ENCODE results near the gene APLP2.

The APLP2 gene

DNA sequence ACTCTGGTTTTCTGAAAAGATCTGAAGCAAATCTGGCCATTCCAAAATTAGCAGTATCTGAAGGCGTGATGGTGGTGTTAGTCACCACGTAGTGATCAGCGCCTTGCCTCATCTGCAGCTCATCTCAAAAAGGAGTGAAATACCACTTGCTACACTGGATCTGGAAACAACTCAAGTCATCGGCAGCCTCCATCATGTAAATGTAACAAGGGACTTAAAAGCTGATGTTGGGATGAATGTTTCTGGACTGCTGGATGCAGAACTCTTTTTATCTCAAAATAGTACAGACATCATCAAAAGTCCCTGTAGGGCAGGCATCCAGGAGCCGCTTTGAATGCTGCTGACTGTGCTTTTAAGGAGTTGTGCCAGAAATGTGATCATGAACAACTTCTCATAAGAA lies 14.1 kb upstream of the APLP2 start:
- DNase-seq (ENCODE audit: low spot score) = no peak

DNA sequence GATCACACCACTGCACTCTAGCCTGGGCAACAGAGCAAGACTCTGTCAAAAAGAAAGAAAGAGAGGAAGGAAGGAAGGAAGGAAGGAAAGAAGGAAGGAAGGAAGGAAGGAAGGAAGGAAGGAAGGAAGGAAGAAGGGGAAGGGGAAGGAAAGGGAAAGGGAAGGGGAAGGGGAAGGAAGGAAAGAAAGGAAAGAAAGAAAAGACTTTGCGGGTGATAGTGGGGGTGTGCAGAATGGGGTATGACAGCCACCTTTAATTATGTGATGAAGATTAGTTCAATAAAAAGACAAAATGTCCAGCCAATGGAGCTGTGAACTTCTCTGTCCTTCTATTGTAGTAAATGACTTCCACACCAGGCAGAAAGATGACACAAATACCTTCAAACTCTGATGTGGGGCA lies 8.7 kb upstream of the APLP2 start:
- DNase-seq (ENCODE audit: low spot score) = no peak

DNA sequence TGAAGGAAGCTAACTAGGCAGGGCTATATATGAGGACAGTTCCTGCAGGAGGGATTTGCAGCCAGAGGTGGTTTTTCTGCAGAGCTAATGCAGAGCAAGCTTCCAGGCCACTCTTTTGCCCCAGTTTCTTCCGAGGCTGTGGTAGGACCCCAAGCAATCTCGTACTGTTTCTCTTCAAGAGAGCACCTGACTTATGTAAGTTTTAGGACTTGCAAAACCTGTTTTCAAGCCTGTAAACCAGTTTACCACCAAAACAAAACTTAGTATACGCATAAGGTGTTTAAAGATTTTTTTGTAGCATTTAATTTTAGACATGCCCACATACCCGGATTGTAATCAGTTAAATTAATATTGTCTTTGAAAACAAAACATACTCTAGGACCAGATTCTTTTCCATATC lies 7.7 kb upstream of the APLP2 start:
- DNase-seq (ENCODE audit: low spot score) = no peak

DNA sequence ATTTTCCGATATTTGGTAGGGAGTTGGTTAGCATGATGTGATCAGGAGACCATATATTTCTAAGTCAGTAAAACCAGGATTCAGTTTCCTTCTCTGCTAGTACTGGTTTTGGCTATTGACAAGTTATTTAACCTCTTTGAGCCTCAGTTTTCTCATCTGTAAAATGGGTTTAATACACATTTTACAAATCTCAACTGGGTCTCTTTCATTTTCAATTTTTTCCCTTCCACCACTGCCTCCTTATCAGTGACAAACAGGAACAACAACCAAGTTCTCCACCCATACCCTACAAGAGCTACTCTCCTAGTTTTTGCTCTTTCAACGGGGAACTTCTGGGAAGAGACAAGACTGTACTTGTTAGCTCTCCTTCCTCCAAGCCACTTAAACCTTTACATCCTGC lies 6.2 kb upstream of the APLP2 start:
- no peak for DNase-seq (ENCODE audit: low spot score)

DNA sequence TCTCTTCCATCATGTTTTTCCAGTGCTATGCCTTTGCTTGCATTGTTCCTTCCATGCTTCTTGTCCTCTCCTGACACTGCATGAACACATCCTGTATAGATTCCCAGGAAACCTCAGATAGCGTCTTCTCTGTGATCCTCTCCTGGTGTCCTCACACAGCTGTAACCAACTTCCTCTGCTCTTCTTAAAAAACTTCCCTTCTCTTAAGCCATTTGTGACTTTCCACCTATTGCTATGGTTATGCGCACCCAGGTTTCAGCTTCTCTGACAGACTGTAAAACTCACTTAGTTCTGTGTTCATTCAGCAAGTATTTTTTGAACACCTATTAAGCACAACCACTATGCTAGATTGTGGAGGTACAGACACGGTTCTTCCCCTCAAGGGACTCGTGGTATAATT lies 5.1 kb upstream of the APLP2 start:
- no peak for DNase-seq (ENCODE audit: low spot score)

DNA sequence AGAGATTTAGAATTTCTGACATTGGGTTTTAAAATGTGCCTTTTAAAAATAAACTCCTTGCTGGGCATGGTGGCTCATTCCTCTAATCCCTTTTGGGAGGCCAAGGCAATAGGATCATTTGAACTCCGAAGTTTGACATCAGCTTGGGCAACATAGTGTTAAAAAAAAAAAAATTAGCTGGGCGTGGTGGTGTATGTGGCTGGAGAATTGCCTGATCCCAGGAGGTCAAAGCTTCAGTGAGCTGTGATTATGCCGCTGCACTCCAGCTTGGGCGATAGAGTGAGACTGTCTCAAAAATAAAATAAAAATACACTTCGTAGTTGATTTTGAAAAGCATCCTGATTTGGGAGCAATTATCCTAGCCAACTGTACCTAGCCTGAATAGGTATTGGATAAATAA lies 3.4 kb upstream of the APLP2 start:
- DNase-seq (ENCODE audit: low spot score) = no peak

DNA sequence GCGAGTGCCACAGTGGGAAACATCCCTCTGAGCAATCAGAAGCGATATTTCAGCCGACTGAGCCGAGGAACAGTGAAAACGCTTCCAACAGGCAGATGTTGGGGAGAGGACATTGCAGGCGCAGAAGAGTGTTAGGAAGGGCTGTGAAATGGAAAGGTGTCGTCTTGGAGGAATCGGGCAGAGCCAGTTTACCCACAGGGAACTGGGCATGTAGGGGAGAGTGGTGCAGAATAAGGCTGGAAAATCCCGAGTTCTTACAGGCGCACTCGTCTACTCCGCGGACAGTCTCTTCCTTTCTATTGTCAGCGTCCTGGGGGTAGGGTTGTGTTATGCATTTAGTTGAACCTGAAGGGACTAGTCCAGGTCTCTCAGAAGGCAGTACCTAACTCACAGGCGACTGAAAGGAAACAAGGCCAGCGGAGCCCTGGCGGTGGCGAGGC lies 1.1 kb upstream of the APLP2 start:
- DNase-seq (ENCODE audit: low spot score) = peak; percentile 15

DNA sequence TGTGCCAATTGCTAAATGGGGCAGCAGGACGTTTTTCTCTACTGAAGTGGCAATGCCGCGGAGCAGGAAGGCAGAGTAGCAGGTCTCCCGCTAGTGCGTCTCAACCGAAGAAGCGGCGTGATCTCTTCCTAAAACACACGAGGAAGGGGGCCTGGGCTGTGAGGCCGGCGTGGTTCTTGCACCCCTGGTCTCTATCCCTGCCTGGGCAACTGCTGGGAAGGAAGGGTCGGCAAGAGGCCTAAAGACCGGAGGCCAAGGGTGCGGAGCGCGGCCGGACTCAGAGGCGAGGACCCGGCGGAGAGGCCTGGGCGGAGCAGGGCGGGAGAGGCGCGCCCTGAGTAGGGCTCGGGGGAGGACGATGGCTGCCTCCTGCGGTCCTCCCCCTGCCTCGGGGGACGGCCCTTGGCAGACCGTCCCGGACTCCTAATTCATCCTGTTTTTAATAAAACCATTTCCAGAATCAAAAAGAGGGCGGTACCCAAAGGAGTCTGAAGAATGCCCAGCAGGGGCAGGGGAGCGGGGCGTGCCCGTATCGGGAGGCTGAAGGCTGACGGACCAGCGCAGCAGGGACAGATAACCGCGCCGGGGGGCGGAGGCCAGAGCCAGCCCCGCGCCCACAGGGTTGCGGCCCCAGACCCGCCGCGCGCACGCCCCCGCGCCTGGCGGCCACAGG lies 572 bp upstream of the APLP2 start:
- DNase-seq (ENCODE audit: low spot score) = peak; percentile 15

DNA sequence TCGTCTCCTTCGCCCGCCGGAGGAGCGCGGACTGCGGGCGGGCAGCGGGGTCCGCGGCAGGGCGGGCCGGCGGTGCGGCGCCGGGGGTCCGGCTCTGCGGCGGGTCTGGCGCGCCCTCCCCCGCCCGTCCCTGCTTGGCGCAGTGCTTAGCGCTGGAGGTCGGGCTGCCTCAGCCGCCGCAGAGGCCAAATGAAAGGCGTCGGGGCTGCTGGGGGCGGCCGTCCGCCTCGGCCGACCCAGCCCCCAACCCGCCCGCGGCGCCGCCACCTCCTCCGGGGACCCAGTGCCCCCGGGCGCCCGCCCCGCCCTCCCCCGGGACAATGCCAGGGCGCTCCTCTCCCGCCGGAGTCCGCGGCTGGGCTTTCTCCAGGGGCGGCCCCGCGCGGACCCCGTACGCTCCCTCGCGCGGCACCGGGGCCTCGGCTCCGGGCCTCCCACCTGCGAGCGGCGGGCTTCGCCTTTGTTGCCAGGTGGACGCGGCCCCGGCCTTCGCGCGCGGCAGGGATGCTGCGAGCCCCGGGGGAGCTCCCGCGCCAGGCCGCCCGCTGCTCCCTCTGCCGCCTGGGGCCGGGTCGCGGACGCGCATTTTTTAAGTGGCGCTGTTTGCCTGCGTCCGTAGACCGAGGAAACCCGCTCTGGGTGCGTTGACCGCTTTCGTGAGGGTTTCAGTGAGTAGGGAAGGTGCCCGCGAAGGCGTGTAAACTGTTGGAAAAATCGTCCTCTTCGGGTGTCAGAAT lies 583 bp downstream of the APLP2 start:
- no peak for DNase-seq (ENCODE audit: low spot score)

DNA sequence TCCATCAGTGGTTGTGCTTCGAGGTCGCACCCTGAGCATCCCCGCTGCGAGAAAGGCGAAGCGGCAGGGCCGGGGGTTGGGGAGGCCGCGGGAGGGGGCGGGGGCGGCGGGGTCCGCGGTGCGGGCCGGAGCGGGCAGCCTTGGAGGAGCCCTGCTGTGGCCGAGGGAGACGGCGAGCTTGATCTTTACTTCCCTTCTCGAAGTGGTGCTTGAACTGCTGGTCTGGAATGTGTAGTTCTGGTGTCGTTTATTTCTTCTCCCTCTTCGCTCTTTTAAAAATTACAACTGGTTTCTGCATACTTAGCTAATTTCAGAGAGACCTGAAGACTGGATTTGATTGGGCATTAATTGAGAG lies 1.1 kb downstream of the APLP2 start:
- DNase-seq (ENCODE audit: low spot score) = no peak

DNA sequence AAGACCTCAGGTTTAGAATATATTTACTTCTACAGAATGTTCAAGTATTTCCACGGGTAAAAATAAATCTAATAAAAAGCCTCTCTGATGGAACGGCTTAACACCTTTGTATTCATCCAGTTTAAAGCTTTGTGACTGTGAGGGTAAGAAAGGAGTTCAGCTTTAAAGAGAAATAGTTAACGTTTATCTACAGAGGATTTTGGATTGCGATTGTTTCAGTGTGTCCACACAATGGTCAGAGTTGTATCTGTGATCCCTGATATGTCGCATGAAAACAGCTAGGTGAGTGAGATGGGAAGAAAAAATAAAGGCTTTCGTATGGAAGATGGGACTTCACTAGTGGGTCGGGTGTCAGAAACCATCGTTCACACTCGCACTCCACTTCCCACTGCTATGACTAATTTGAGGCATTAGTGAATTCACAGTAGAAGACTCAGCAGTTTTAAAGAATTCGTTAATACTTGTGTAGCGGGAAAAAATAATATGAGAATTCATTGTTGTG lies 1.6 kb downstream of the APLP2 start:
- DNase-seq (ENCODE audit: low spot score) = no peak

DNA sequence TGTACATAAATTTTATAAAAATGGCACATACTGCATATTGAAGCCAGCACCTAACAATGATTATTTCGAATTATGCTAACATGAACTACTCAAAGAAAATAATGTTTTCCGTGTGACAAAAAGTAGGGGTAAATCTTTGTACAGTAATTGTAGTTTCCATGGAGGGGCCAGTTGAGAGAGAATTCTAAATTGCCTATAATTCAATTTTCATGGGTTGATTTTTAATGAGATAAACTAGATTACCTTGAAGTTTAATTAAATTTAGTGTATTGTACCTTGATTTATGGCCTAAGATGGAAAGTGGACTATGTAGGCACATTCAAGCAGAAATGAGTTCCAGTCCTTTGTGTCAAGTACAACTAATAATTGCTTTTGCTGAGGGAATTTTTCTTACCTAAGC lies 5.0 kb downstream of the APLP2 start:
- peak; percentile 71 for DNase-seq (ENCODE audit: low spot score)

DNA sequence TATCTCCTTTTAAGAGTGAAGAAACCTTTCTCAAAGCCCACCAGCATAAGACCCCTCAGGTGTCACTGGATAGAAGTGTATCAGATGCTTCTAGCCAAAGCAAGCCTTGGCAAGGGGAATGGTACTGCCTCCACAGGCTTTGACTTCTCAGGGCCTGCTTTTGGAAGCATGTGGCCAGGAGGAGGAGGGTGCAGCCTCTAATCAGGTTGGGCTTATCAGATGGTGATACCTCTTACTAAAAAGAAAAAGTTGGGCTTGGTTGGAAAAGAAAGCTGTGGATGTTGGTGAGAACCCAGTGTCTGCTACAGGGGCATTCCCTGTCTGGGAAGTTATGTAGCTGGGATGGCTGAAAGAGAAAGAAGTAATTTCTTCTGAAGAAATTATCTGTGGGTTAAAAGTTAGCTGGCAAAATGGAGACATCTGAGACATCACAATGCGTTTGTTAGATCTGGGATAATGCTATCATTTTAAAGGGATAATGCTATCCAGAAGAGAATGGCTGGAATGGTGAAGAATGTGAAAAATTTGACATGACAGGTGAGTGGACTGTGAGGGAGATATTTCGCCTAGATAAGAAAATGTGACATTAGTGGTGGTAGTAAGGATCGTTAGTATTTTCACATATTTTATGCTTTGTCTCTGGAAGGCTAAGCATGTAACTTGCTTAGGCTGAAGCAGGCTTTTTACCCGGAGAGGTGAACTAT lies 7.2 kb downstream of the APLP2 start:
- DNase-seq (ENCODE audit: low spot score) = peak; percentile 79

DNA sequence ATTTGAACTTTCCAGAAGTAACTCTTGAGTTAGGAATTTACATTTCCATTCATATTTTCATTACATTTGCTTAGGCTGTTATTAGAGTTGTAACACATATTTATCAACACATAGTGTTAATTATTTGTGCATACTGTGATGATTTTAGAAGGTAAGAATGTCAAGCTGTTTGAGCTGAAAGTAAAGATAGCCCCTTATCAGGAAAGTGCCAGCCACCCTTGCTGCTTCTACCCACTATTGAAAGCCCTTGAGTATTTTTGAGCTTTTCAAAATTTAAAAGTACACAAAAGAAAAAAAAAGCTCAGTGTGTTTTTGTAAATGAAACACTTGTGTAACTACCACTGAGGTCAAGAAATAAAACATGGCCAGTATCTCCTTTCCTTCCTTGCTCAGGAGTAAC lies 8.0 kb downstream of the APLP2 start:
- no peak for DNase-seq (ENCODE audit: low spot score)

DNA sequence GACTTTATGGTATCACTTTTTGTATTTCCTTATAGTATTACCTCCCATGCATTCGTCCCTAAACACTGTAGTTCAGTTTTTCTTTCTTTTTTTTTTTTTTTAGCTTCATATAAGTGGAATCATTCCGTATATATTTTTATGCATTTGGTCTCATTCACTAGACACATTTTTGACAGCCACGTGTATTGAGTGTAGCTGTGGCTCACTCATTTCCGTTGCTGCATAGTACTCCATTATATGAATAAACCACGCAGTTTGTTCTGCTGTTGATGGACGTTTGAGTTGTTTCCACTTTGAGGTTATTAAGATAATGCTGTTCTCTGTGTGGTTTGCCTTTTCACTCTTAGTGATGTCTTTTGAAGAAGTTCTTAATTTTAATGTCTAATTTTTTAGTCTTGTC lies 8.4 kb downstream of the APLP2 start:
- DNase-seq (ENCODE audit: low spot score) = no peak

DNA sequence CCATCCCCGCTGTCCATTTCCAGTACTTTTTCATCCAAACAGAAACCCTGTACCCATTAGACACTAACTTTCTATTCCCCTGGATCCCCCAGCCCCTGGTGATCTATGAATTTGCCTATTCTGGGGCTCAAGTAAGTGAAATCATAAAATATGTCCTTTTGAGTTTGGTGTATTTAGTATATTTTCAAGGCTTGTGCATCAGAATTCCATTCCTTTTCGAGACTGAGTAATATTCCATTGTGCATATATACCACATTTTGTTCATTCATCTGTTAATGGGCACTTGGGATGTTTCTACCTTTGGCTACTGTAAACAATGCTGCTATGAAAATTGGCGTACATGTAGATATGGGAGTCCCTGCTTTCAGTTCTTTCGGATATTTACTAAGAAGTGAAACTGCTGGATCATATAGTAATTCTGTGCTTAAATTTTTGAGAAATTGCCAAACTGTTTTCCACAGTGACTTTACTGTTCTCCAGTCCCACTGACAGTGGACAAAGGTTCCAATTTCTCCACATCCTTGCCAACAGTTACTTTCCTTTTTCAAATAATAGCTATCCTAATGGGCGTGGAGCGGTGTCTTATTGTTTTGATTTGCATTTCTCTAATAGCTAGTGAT lies 16.1 kb downstream of the APLP2 start:
- DNase-seq (ENCODE audit: low spot score) = no peak

DNA sequence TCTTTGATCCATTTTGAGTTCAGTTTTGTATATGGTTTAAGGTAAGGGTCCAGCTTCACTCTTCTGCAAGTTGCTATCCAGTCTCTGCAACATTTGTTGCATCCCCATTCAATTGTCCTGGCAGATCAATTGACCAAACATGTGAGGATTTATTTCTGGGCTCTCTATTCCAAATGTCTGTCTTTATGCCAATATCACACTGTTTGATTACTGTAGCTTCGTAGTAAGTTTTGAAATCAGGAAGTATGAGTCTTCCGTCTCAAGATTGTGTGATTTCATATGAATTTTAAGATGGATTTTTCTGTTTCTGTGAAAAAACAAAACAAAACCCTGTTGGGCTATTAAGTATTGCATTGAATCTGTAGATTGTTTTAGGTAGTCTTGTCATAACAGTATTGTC lies 17.0 kb downstream of the APLP2 start:
- no peak for DNase-seq (ENCODE audit: low spot score)

DNA sequence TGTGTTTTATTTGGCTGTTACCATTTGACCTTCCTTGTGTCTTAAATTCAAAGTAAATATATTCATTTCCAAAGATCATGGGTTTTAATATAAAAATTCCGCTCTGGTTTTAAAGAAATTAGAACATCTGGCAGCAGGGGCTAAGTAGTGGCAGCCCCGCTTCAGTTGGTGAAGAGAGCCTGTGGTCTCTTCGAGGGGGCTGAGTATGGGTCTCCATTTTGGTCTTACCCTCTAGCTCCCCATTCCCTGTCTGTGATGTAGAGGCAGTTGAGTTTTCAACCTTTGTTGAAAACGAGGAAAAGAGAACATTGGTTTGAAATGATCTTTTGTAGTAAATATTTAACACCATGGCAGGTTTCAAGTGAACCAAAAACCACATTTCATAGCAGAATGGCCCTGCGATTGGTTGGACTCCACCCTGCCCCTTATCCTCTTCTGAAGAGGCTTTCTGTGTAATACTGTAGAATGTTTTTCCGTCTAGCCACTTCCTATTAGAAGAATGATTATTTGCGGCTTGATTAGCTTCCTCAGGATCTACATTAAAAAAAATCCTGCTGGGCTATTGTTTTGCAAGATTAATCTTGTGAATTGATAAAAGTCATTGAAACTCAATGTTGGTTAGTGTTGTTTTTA lies 17.7 kb downstream of the APLP2 start:
- no peak for DNase-seq (ENCODE audit: low spot score)

DNA sequence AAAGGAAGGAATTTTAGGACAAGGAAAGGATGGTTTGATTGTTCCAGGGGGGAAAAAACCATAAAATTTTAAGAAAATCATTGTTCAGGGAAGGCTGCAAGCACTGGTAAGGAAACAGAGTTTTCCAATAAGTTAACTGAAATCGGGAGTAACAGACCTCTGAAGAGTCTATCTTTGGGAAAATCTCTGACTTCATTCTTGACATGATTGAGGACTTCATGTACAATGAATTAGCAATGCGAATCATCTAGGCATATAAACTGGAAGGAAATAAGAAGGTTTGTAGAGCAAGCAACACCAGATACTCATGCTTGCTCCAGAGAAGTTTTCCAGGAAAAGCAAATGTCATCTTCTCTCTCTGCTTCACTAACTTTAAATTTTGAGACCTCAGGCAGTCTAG lies 18.5 kb downstream of the APLP2 start:
- no peak for DNase-seq (ENCODE audit: low spot score)

DNA sequence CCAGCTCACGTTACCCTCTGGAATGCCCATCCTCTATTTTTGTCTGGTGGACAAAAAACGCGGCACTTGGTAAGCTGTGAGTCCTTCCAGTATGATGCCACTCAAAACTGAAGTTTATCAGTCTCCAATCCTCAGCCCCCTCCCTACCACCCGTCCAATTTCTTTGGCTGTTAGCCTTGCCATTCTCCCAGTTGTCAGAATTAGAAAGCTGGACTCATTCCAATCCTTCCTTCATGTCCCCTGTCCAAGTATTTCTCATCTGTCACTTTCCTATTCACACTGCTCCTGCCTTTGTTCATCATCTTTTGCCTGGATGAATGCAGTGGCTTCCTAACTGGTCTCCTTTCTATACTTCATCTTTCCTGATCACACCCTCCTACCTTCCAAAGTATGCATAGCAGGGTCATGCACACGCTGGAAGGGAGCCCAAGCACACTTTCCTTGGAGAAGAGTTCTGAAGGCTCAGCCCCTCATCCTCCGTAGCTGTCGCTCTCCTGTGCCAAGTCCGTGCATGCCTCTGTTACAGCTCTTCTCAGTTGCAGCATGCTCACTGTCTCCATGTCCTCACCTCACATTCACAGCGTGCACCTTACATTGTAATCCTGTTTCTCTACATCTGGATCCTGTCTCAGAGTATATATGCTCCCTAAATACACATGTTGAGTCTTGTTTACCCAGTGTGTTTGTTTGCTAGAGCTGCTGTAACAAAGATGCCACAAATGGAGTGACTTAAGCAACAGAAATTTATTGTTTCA lies 19.4 kb downstream of the APLP2 start:
- DNase-seq (ENCODE audit: low spot score) = no peak

DNA sequence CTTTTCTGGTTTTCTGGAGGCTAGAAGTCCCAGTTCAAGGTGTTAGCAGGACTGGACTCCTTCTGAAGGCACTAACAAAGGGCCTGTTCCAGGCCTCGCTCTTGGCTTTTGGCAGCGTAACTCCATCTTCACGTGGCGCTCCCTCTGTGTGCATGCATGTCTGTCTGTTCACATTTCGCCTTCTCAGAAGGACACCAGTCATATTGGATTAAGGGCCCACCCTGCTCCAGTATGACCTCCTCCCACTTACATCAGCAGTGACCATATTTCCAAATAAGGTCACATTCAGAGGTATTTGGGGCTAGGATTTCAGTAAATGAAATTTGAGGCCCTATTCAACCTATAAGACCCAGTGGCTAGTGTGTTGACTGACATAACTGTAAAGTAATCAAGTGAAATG lies 20.0 kb downstream of the APLP2 start:
- peak; percentile 67 for DNase-seq (ENCODE audit: low spot score)
